Upper lobe of left lung (tissue), 4 donors: ENCODE data around the gene GPR173.

ENCODE experiments used
- EP300 ChIP-seq, 4 donors: sonication (generic); formaldehyde crosslinking; IDR thresholded peaks; one replicate each; pipeline ENCODE4 v1.5.1; 2017; ENCODE audit warnings: antibody characterized with exemption in 4 of 4, control low read depth in 2 of 4
- POLR2A ChIP-seq, 4 donors: fragments of 450-650 bp; IDR thresholded peaks; one replicate each; pipeline ENCODE4 v1.5.1; 2016 to 2017; ENCODE audit warnings: antibody characterized with exemption in 4 of 4, mild to moderate bottlenecking in 2 of 4
- POLR2AphosphoS5 ChIP-seq, 2 donors: sonication (generic); formaldehyde crosslinking; IDR thresholded peaks; one replicate each; pipeline ENCODE4 v1.5.1; 2017; ENCODE audit warnings: antibody characterized with exemption in 2 of 2
- TF ChIP-seq, protein P1 (sequence below), 6 experiments: fragments of 450-650 bp in 4 of 6; fragments of 200-600 bp in 2 of 6; sonication (generic) in 2 of 6; IDR thresholded peaks; one replicate each; pipeline ENCODE4 v1.5.1; 2016 to 2019; ENCODE audit warnings: antibody characterized with exemption in 6 of 6

DNA sequence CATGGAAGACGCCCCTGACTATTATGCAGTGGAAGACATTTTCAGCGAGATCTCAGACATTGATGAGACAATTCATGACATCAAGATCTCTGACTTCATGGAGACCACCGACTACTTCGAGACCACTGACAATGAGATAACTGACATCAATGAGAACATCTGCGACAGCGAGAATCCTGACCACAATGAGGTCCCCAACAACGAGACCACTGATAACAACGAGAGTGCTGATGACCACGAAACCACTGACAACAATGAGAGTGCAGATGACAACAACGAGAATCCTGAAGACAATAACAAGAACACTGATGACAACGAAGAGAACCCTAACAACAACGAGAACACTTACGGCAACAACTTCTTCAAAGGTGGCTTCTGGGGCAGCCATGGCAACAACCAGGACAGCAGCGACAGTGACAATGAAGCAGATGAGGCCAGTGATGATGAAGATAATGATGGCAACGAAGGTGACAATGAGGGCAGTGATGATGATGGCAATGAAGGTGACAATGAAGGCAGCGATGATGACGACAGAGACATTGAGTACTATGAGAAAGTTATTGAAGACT lies 37.2 kb downstream of the GPR173 start:
- TF ChIP-seq, protein P1, sequence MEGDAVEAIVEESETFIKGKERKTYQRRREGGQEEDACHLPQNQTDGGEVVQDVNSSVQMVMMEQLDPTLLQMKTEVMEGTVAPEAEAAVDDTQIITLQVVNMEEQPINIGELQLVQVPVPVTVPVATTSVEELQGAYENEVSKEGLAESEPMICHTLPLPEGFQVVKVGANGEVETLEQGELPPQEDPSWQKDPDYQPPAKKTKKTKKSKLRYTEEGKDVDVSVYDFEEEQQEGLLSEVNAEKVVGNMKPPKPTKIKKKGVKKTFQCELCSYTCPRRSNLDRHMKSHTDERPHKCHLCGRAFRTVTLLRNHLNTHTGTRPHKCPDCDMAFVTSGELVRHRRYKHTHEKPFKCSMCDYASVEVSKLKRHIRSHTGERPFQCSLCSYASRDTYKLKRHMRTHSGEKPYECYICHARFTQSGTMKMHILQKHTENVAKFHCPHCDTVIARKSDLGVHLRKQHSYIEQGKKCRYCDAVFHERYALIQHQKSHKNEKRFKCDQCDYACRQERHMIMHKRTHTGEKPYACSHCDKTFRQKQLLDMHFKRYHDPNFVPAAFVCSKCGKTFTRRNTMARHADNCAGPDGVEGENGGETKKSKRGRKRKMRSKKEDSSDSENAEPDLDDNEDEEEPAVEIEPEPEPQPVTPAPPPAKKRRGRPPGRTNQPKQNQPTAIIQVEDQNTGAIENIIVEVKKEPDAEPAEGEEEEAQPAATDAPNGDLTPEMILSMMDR (IDR thresholded peaks at IDR 0.05) = no peak
- TF ChIP-seq POLR2A (IDR thresholded peaks at IDR 0.05) (no peak), POLR2AphosphoS5 (IDR thresholded peaks at IDR 0.05) (no peak), EP300 (IDR thresholded peaks at IDR 0.05) (no peak)
